ENCODE data around the gene REEP6. TPM values are rescaled to one million over a fixed set of nuclear protein-coding genes. Genes with fewer than 3 reads are reported as not detected.

REEP6 gene
- total and polyA plus RNA-seq, 2 of the 8 experiments (the other 6 are each of a cell fraction or from before 2014, with no cell fraction given) = 12.6 to 20.7 TPM

- TF ChIP-seq CHD7 (IDR thresholded peaks at IDR 0.05; ENCODE audit: insufficient replicate concordance, low read length) (no peak), ZNF274 (IDR thresholded peaks at IDR 0.05; ENCODE audit: borderline replicate concordance, extremely low read depth, low read length) (no peak), E2F6 (IDR thresholded peaks at IDR 0.05) (peak; percentile 57; the same call in 1 of the 2 replicates), TAF7 (optimal IDR thresholded peaks at IDR 0.05; ENCODE audit: borderline replicate concordance, low read depth, low read length) (no peak), USF2 (IDR thresholded peaks at IDR 0.05; ENCODE audit: low read length) (no peak), SP1 (IDR thresholded peaks at IDR 0.05; ENCODE audit: low read depth, low read length) (peak; percentile 98), PHF8 (conservative IDR thresholded peaks at IDR 0.05; ENCODE audit: low read depth, low read length) (0 out of 2 replicates have a peak, but pooled peaks have one; percentile 47)
These were observed 17.0 kb downstream of the REEP6 start (continued) for GRCh38 chr19:1507763-1508506.

All from H1 (cell line).